ENCODE data around the gene RBM20. TPM values are rescaled to one million over a fixed set of nuclear protein-coding genes. Genes with fewer than 3 reads are reported as not detected.
A peak's percentile ranks its signal among the peaks of the same experiment; 100 is the strongest.

Gene RBM20
- total RNA-seq, 4 donors from 2014 or later = 1.6 to 18.6 (median 3.2) TPM

- Histone ChIP-seq H3K36me3 (no peaks in the 10 kb centered on the region), H3K27me3 (peaks cover 13% of the 10 kb centered on the region), H3K27ac (no peak overlapping the region), H3K4me1 (peaks cover 11% of the 10 kb centered on the region), H3K4me3 (no peak overlapping the region), H3K9me3 (no peaks in the 10 kb centered on the region)
- no peak for DNase-seq (ENCODE audit: low spot score in 2 of 2)
- WGBS = 85% methylated on average over 11 of the region's 11 CpGs
- TF ChIP-seq, protein P1, sequence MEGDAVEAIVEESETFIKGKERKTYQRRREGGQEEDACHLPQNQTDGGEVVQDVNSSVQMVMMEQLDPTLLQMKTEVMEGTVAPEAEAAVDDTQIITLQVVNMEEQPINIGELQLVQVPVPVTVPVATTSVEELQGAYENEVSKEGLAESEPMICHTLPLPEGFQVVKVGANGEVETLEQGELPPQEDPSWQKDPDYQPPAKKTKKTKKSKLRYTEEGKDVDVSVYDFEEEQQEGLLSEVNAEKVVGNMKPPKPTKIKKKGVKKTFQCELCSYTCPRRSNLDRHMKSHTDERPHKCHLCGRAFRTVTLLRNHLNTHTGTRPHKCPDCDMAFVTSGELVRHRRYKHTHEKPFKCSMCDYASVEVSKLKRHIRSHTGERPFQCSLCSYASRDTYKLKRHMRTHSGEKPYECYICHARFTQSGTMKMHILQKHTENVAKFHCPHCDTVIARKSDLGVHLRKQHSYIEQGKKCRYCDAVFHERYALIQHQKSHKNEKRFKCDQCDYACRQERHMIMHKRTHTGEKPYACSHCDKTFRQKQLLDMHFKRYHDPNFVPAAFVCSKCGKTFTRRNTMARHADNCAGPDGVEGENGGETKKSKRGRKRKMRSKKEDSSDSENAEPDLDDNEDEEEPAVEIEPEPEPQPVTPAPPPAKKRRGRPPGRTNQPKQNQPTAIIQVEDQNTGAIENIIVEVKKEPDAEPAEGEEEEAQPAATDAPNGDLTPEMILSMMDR (IDR thresholded peaks at IDR 0.05) = no peak
- no peak for TF ChIP-seq POLR2AphosphoS5 (IDR thresholded peaks at IDR 0.05)
Measured at GRCh38 chr10:110730345-110731050, 86.4 kb downstream of the RBM20 start.

- peaks cover 13% of the 10 kb centered on the region for H3K4me1 ChIP-seq
- H3K36me3 ChIP-seq = no peaks in the 10 kb centered on the region
- no peak for DNase-seq (ENCODE audit: low spot score in 2 of 2)
- H3K9me3 ChIP-seq = no peaks in the 10 kb centered on the region
- H3K27ac ChIP-seq = no peak overlapping the region
- H3K4me3 ChIP-seq = peak overlapping the region; percentile 16
- TF ChIP-seq POLR2AphosphoS5 (IDR thresholded peaks at IDR 0.05) (no peak), EP300 (IDR thresholded peaks at IDR 0.05) (no peak), POLR2A (IDR thresholded peaks at IDR 0.05) (no peak)
- TF ChIP-seq, protein P1 (IDR thresholded peaks at IDR 0.05) = no peak
- 64% methylated on average over 16 of the region's 16 CpGs for WGBS
- peaks cover 13% of the 10 kb centered on the region for H3K27me3 ChIP-seq
Measured at GRCh38 chr10:110733218-110733952, 89.2 kb downstream of the RBM20 start.

GRCh38 chr10:110735620-110736027, 91.5 kb downstream of the RBM20 start:
- no peak overlapping the region for H3K27ac ChIP-seq
- peaks cover 9% of the 10 kb centered on the region for H3K27me3 ChIP-seq
- H3K9me3 ChIP-seq = no peaks in the 10 kb centered on the region
- peaks cover 2% of the 10 kb centered on the region for H3K4me1 ChIP-seq
- no peaks in the 10 kb centered on the region for H3K36me3 ChIP-seq
- no peak for DNase-seq (ENCODE audit: low spot score in 2 of 2)
- 90% methylated on average over 6 of the region's 6 CpGs for WGBS
- H3K4me3 ChIP-seq = no peak overlapping the region
- no peak for TF ChIP-seq POLR2A (IDR thresholded peaks at IDR 0.05)
- TF ChIP-seq EP300 (IDR thresholded peaks at IDR 0.05) = no peak
- no peak for TF ChIP-seq POLR2AphosphoS5 (IDR thresholded peaks at IDR 0.05)
- TF ChIP-seq, protein P1 (IDR thresholded peaks at IDR 0.05) = no peak

DNA sequence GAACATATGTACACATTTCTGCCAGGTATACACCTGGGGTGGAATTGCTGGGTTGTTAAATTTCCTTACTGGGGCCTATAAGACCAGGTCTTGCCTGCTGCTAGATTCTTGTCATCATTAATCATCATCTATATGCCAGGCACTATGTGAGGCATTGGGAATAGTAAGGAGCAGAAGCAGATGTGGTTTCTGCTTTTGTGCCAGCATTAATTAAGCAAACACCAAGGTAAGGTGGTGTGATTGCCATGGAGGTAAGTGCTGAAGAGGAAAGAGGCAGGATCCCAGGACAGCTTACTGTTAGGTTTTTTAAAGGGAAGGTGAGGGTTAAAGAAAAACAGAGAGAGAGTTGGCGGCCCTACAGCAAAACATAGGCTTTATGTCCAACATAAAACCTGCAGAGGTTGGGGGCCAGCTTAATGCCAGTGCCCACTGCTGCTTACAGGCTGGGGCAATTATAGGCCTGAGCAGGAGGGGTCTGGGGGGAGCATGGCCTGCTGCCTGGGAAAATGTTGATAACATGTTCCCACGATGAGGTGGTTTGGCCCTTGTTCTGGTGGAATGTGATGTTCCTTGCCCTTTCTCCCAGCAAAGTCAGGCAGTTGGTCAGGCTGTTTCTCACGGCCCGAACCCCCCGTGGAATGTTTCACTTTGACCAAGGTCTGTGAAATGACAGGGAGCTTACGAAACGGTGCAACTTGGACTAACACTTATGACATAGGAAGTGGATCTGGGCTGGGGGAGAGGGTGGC, 93.9 kb downstream of the RBM20 start:
- no peak for TF ChIP-seq EP300 (IDR thresholded peaks at IDR 0.05)
- TF ChIP-seq, protein P1 (IDR thresholded peaks at IDR 0.05) = no peak
- TF ChIP-seq POLR2A (IDR thresholded peaks at IDR 0.05) = no peak
- no peak for TF ChIP-seq POLR2AphosphoS5 (IDR thresholded peaks at IDR 0.05)
- H3K4me3 ChIP-seq = no peak overlapping the region
- WGBS = 82% methylated on average over 7 of the region's 7 CpGs
- peaks cover 2% of the 10 kb centered on the region for H3K4me1 ChIP-seq
- DNase-seq (ENCODE audit: low spot score in 2 of 2) = no peak
- peak overlapping the region; percentile 9 for H3K27ac ChIP-seq
- peaks cover 6% of the 10 kb centered on the region for H3K27me3 ChIP-seq
- no peaks in the 10 kb centered on the region for H3K9me3 ChIP-seq
- no peaks in the 10 kb centered on the region for H3K36me3 ChIP-seq

- no peaks in the 10 kb centered on the region for H3K9me3 ChIP-seq
- DNase-seq (ENCODE audit: low spot score in 2 of 2) = no peak
- peaks cover 5% of the 10 kb centered on the region for H3K4me1 ChIP-seq
- H3K4me3 ChIP-seq = no peak overlapping the region
- H3K36me3 ChIP-seq = no peaks in the 10 kb centered on the region
- no peak overlapping the region for H3K27ac ChIP-seq
- 65% methylated on average over 5 of the region's 7 CpGs for WGBS
- H3K27me3 ChIP-seq = no peaks in the 10 kb centered on the region
- TF ChIP-seq POLR2AphosphoS5 (IDR thresholded peaks at IDR 0.05) = peak in 2 of 3 donors; percentile 22 to 26
- TF ChIP-seq POLR2A (IDR thresholded peaks at IDR 0.05) = no peak
Measured at GRCh38 chr10:110739811-110740271, 95.7 kb downstream of the RBM20 start.

All from suprapubic skin (tissue), 4 donors.